ENCODE measurements around the gene FAF1. TPM values are rescaled to one million over a fixed set of nuclear protein-coding genes. Genes with fewer than 3 reads are reported as not detected.

FAF1 gene
- total and polyA plus RNA-seq, 2 of the 8 experiments (the other 6 are each of a cell fraction or from before 2014, with no cell fraction given), result 10.8 to 65.9 TPM

- TF ChIP-seq, protein P1, sequence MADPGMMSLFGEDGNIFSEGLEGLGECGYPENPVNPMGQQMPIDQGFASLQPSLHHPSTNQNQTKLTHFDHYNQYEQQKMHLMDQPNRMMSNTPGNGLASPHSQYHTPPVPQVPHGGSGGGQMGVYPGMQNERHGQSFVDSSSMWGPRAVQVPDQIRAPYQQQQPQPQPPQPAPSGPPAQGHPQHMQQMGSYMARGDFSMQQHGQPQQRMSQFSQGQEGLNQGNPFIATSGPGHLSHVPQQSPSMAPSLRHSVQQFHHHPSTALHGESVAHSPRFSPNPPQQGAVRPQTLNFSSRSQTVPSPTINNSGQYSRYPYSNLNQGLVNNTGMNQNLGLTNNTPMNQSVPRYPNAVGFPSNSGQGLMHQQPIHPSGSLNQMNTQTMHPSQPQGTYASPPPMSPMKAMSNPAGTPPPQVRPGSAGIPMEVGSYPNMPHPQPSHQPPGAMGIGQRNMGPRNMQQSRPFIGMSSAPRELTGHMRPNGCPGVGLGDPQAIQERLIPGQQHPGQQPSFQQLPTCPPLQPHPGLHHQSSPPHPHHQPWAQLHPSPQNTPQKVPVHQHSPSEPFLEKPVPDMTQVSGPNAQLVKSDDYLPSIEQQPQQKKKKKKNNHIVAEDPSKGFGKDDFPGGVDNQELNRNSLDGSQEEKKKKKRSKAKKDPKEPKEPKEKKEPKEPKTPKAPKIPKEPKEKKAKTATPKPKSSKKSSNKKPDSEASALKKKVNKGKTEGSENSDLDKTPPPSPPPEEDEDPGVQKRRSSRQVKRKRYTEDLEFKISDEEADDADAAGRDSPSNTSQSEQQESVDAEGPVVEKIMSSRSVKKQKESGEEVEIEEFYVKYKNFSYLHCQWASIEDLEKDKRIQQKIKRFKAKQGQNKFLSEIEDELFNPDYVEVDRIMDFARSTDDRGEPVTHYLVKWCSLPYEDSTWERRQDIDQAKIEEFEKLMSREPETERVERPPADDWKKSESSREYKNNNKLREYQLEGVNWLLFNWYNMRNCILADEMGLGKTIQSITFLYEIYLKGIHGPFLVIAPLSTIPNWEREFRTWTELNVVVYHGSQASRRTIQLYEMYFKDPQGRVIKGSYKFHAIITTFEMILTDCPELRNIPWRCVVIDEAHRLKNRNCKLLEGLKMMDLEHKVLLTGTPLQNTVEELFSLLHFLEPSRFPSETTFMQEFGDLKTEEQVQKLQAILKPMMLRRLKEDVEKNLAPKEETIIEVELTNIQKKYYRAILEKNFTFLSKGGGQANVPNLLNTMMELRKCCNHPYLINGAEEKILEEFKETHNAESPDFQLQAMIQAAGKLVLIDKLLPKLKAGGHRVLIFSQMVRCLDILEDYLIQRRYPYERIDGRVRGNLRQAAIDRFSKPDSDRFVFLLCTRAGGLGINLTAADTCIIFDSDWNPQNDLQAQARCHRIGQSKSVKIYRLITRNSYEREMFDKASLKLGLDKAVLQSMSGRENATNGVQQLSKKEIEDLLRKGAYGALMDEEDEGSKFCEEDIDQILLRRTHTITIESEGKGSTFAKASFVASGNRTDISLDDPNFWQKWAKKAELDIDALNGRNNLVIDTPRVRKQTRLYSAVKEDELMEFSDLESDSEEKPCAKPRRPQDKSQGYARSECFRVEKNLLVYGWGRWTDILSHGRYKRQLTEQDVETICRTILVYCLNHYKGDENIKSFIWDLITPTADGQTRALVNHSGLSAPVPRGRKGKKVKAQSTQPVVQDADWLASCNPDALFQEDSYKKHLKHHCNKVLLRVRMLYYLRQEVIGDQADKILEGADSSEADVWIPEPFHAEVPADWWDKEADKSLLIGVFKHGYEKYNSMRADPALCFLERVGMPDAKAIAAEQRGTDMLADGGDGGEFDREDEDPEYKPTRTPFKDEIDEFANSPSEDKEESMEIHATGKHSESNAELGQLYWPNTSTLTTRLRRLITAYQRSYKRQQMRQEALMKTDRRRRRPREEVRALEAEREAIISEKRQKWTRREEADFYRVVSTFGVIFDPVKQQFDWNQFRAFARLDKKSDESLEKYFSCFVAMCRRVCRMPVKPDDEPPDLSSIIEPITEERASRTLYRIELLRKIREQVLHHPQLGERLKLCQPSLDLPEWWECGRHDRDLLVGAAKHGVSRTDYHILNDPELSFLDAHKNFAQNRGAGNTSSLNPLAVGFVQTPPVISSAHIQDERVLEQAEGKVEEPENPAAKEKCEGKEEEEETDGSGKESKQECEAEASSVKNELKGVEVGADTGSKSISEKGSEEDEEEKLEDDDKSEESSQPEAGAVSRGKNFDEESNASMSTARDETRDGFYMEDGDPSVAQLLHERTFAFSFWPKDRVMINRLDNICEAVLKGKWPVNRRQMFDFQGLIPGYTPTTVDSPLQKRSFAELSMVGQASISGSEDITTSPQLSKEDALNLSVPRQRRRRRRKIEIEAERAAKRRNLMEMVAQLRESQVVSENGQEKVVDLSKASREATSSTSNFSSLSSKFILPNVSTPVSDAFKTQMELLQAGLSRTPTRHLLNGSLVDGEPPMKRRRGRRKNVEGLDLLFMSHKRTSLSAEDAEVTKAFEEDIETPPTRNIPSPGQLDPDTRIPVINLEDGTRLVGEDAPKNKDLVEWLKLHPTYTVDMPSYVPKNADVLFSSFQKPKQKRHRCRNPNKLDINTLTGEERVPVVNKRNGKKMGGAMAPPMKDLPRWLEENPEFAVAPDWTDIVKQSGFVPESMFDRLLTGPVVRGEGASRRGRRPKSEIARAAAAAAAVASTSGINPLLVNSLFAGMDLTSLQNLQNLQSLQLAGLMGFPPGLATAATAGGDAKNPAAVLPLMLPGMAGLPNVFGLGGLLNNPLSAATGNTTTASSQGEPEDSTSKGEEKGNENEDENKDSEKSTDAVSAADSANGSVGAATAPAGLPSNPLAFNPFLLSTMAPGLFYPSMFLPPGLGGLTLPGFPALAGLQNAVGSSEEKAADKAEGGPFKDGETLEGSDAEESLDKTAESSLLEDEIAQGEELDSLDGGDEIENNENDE (IDR thresholded peaks at IDR 0.05; ENCODE audit: insufficient replicate concordance, low read length), result no peak
- TF ChIP-seq CTBP2 (IDR thresholded peaks at IDR 0.05; ENCODE audit: borderline replicate concordance, insufficient read depth, insufficient read length, low read length) (no peak), FOSL1 (IDR thresholded peaks at IDR 0.05; ENCODE audit: insufficient read depth, low read depth, low read length) (no peak), SAP30 (IDR thresholded peaks at IDR 0.05; ENCODE audit: insufficient read depth, insufficient replicate concordance, low read length) (no peak), KDM1A (IDR thresholded peaks at IDR 0.05; ENCODE audit: borderline replicate concordance, low read length) (no peak), CTCF (IDR thresholded peaks at IDR 0.05; ENCODE audit: control extremely low read depth in 1 of 3, insufficient read depth in 1 of 3, low read depth in 1 of 3, low read length in 3 of 3) (no peak), YY1 (IDR thresholded peaks at IDR 0.05; ENCODE audit: low read depth, low read length) (no peak), HDAC6 (IDR thresholded peaks at IDR 0.05; ENCODE audit: low read depth, low read length) (no peak), CBX5 (IDR thresholded peaks at IDR 0.05; ENCODE audit: low read depth, low read length) (no peak)
These were observed 29.6 kb upstream of the FAF1 start (continued) for GRCh38 chr1:50989694-50990093.

All from H1 (cell line).